HG02884 (cell line): ENCODE results near the gene PDSS2.
"Not testable (repeated sequence)": the region's sequence is repeated elsewhere in the genome, so short reads cannot be mapped to it uniquely, and the experiment has no call there.

Experiments used
- ATAC-seq: cut with Tn5 transposase; IDR thresholded peaks from one replicate; pipeline ENCODE4 v1.9.1; 2021; ENCODE audit warnings: mild to moderate bottlenecking, moderate library complexity; ENCODE audit not compliant: unreplicated experiment

The PDSS2 gene

DNA sequence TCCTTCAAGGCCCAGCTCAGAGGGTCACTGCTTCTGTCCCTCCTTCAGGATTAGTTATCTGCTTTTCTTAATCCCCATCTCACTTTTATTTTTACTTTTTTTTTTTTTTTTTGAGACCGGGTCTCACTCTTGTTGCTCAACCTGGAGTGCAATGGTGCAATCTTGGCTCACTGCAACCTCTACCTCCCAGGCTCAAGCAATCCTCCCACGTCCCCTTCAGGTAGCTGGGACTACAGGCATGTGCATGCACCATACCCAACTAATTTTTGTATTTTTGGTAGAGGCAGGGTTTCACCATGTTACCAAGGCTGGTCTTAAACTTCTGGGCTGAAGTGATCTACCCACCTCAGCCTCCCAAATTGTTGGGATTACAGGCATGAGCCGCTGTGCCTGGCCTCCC, 16.5 kb upstream of the PDSS2 start:
- ATAC-seq, result not testable (repeated sequence)

DNA sequence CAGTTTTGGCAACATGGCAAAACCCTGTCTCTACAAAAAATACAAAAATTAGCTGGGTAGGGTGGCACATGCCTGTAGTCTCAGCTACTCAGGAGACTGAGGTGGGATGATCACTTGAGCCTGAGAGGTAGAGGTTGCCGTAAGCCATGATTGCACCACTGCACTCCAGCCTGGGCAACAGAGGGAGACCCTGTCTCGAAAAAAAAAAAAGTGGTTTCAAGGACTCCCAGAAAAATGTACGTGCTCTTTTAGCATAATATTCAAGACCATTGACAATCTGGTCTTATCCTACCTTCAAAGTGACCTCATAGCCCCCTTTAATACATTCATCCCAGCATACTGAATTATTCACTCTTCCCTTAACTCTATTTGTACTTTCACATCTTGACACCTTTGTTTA, 16.0 kb upstream of the PDSS2 start:
- not testable (repeated sequence) for ATAC-seq

DNA sequence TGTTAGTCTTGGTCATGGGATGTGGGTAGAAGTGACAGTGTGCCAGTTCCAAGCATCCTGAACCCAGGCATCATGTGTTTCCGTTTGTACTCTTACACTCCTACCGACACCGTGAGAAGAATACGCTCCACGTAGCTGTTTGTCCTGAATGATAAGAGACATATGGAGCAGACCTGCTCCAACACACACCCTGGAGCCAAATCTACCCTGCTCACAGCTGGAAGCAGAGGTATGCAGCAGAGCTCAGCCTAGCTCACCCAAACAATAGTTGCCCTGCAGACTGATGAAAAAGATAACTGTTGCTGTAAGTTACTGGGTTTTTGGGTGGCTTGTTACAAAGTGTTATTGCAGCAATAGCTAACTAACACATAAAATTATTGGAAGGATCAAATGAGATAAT, 14.3 kb upstream of the PDSS2 start:
- ATAC-seq, result no peak

- no peak for ATAC-seq
Observed at GRCh38 chr6:107470364-107470763, 11.0 kb upstream of the PDSS2 start.

GRCh38 chr6:107466062-107466461, 6.7 kb upstream of the PDSS2 start:
- no peak for ATAC-seq

DNA sequence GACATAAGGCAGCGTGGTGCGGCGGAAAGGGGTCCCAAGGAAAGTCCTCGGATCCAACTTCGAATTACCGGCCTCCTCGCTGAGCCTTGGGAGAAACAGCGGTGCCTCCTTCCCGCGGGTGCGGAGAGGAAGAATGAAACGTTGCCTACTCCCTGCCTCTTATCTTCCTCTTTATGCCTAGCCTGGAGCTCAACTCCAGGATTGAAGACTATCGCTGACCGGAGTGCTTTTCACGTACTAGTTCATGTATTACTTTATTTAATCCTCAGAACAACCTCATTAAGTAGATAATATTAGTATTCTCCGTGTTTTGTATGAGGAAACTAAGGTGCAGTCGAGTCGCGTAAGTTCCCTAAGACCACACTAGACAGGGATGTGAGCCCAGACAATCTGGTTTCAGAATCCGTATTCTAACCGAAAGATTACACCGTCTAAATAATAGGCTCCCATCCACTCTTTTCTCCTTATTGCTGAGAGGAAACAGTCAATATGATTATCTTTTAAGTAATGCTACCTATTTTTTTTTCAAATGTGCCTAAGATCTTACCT, 793 bp upstream of the PDSS2 start:
- no peak for ATAC-seq

- peak; percentile 19 for ATAC-seq
Observed at GRCh38 chr6:107458672-107459282, 587 bp downstream of the PDSS2 start.

- ATAC-seq, result no peak
Observed at GRCh38 chr6:107448776-107449175, 10.6 kb downstream of the PDSS2 start.

DNA sequence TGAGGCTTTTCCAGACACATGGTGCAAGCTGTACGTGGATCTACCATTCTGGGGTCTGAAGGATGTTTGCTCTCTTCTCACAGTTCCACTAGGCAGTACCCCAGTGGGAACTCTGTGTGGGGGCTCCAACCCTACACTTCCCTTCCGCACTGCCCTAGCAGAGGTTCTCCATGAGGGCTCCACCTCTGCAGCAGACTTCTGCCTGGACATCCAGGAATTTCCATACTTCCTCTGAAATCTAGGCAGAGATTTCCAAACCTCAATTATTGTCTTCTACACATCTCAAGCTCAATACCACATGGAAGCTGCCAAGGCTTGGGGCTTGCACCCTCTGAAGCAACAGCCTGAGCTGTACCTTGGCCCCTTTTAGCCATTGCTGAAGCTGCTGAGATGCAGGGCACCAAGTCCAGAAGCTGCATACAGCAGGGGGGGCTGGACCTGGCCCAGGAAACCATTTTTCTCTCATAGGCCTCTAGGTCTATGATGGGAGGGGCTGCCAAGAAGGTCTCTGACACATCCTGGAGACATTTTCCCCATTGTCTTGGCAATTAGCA, 11.6 kb downstream of the PDSS2 start:
- no peak for ATAC-seq

- no peak for ATAC-seq
Observed at GRCh38 chr6:107444277-107444676, 15.1 kb downstream of the PDSS2 start.

DNA sequence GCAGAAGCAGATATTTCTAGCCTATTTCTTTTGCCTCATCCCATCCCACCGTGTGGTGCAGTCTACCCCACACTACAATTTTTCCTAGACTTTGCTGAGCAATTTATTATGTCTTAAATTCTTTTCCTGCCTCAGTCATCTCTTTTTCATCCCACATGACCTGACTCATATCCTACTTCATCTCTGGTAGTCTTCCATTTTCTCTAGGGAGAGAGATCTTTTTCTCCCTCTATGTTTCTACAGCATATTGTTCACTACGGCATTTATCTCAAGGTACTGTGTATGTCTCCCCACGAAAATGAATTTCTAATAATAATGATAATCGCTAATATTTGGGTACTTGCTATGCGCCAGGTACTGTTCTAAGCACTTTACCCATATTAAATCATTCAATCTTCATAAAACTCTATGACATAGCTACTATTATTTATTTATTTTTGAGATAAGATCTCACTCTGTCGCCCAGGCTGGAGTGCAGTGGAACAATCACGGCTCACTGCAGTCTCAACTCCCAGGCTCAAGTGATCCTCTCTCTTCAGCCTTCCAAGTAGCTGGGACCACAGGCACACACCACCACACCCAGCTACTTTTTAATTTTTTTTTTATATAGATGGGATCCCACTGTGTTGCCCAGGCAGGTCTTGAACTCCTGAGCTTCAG, 15.6 kb downstream of the PDSS2 start:
- ATAC-seq, result no peak

- ATAC-seq, result no peak
Observed at GRCh38 chr6:107442938-107443607, 16.3 kb downstream of the PDSS2 start.

- ATAC-seq, result no peak
Observed at GRCh38 chr6:107441682-107442081, 17.7 kb downstream of the PDSS2 start.

- ATAC-seq, result no peak
Observed at GRCh38 chr6:107440936-107441335, 18.4 kb downstream of the PDSS2 start.

GRCh38 chr6:107439406-107439805, 20.0 kb downstream of the PDSS2 start:
- no peak for ATAC-seq

DNA sequence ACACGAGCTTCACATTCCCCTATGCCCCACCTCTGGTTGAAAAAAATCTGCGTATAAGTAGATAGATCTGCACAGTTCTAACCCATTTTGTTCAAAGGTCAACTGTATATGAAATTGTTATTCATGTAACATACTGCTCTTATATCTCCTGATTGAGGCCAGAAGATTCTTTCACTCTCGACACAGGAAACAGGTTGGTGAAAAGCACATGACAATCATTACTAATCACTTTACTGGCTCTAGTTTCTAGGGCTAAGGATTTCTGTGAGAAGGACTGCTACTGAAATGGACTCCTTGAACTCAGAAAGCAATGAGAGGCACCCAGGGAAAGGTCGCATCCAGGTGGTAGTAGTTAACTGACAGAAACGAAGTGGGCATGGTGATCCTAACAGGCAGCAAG, 21.7 kb downstream of the PDSS2 start:
- no peak for ATAC-seq

GRCh38 chr6:107436881-107437280, 22.5 kb downstream of the PDSS2 start:
- ATAC-seq, result no peak

- ATAC-seq, result no peak
Observed at GRCh38 chr6:107435798-107436197, 23.6 kb downstream of the PDSS2 start.

DNA sequence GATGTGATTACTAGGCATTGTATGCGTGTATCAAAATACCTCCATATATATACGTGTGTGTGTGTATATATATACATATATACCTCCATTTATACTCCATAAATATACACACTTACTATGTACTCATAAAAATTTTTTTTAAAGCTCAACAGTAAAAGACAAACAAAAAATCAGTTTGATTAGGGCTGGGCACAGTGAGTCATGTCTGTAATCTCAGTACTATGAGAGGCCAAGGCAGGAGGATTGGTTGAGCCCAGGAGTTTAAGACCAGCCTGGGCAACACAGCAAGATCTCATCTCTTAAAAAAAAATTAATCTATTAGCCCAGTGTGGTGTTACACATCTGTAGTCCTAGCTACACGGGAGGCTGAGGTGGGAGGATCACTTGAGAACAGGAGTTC, 24.6 kb downstream of the PDSS2 start:
- ATAC-seq, result no peak

- ATAC-seq, result not testable (repeated sequence)
Observed at GRCh38 chr6:107425951-107426350, 33.4 kb downstream of the PDSS2 start.

DNA sequence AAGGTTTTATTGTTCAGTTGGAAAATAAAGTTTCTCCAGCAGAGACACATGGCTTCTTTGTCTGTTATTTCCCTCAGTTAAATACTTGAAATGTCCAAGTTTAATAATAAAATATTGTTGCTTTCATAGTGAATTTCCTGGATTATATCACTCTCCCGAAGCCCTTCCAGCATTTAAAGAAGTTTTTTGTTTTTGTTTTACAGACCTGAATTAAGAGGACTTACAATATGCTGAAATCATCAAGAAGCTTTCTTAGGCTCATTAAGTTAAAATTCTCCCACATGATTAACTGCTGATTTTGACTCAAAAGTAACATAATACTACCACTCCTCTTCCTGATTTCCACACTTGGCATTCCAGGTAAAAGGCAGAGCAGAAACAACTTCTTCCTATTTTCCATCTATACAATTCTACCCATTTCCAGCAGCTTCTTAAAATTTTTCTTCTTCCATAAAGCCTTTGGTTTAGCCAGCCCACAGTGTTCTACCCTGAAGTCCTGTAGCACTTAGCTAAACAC, 35.8 kb downstream of the PDSS2 start:
- ATAC-seq, result no peak
